Activated CD4-positive, alpha-beta T cell treated with anti-CD3 and anti-CD28 coated beads for 24 hours (primary cell): ENCODE results near the gene ARL5A.
"Not testable (repeated sequence)": the region's sequence is repeated elsewhere in the genome, so short reads cannot be mapped to it uniquely, and the experiment has no call there.

Experiments used
- DNase-seq, 2 donors: peaks; one replicate each; pipeline ENCODE4 v3.0.0-alpha.2; 2020; ENCODE audit warnings: low read depth in 2 of 2

The ARL5A gene

GRCh38 chr2:151795646-151796240 is 32.5 kb downstream of the ARL5A start:
- no peak for DNase-seq

- DNase-seq, result not testable (repeated sequence)
Measured at GRCh38 chr2:151794422-151794821, 33.8 kb downstream of the ARL5A start.

GRCh38 chr2:151793123-151793522 is 35.1 kb downstream of the ARL5A start:
- no peak for DNase-seq

- no peak for DNase-seq
Measured at GRCh38 chr2:151792589-151792988, 35.6 kb downstream of the ARL5A start.

GRCh38 chr2:151791545-151791944 is 36.7 kb downstream of the ARL5A start:
- DNase-seq, result no peak

- no peak for DNase-seq
Measured at GRCh38 chr2:151790689-151791088, 37.5 kb downstream of the ARL5A start.

- DNase-seq, result no peak
Measured at GRCh38 chr2:151789055-151789834, 39.0 kb downstream of the ARL5A start.

GRCh38 chr2:151786483-151786882 is 41.7 kb downstream of the ARL5A start:
- DNase-seq, result no peak

GRCh38 chr2:151786077-151786476 is 42.1 kb downstream of the ARL5A start:
- DNase-seq, result no peak

- DNase-seq, result no peak
Measured at GRCh38 chr2:151783133-151783520, 45.1 kb downstream of the ARL5A start.

GRCh38 chr2:151782378-151783132 is 45.7 kb downstream of the ARL5A start:
- no peak for DNase-seq

GRCh38 chr2:151781642-151782041 is 46.6 kb downstream of the ARL5A start:
- DNase-seq, result no peak

- DNase-seq, result no peak
Measured at GRCh38 chr2:151780938-151781337, 47.3 kb downstream of the ARL5A start.

GRCh38 chr2:151777935-151778334 is 50.3 kb downstream of the ARL5A start:
- DNase-seq, result no peak

- no peak for DNase-seq
Measured at GRCh38 chr2:151777487-151777886, 50.7 kb downstream of the ARL5A start.

- no peak for DNase-seq
Measured at GRCh38 chr2:151776367-151776766, 51.9 kb downstream of the ARL5A start.

- no peak for DNase-seq
Measured at GRCh38 chr2:151775057-151775740, 53.0 kb downstream of the ARL5A start.

GRCh38 chr2:151774506-151774905 is 53.7 kb downstream of the ARL5A start:
- no peak for DNase-seq

- DNase-seq, result no peak
Measured at GRCh38 chr2:151771599-151772358, 56.4 kb downstream of the ARL5A start.

GRCh38 chr2:151770995-151771394 is 57.2 kb downstream of the ARL5A start:
- no peak for DNase-seq

- no peak for DNase-seq
Measured at GRCh38 chr2:151769606-151770005, 58.6 kb downstream of the ARL5A start.
